A549 (cell line): ENCODE measurements around the gene DNAH5. TPM values are rescaled to one million over a fixed set of nuclear protein-coding genes. Genes with fewer than 3 reads are reported as not detected.

Experiments
- ATAC-seq, 2 experiments: fragments of 200-7000 bp in 1 of 2; fragments of >200 bp in 1 of 2; cut with Nextera tagmentation in 1 of 2; cut with Tn5 transposase in 1 of 2; 3 replicates each; pipeline versions ENCODE4 v1.8.0 to v1.9.1; 2018 to 2020; ENCODE audit warnings: mild to moderate bottlenecking in 1 of 2, moderate library complexity in 1 of 2
- CTCF ChIA-PET: fragments of 300-600 bp; sonication (Branson Sonifier 250); formaldehyde crosslinking; extraction: SDS; loops from one replicate; lab custom pipeline; 2021; ENCODE audit warnings: antibody characterized with exemption, inconsistent platforms; lab: Yijun Ruan, JAX
- POLR2A ChIA-PET: fragments of 350-600 bp; formaldehyde crosslinking; extraction: SDS; loops from one replicate; lab custom pipeline; 2021; ENCODE audit warnings: antibody characterized with exemption, inconsistent platforms; lab: Yijun Ruan, JAX
- DNase-seq, 2 experiments: peaks; one replicate each; pipeline versions ENCODE4 v3.0.0 to v3.0.0-alpha.2; 2011 to 2016; ENCODE audit warnings: low read depth in 1 of 2, low spot score in 1 of 2
- FAIRE-seq: peaks from 2 replicates; lab custom pipeline; 2011; peaks lifted over from hg19 to GRCh38; lab: Jason Lieb, UNC
- H3K27ac ChIP-seq, 2 experiments: fragments of >200 bp; sonication (Bioruptor Twin); formaldehyde crosslinking; 3 replicates each; pipeline ENCODE4 v1.5.1; 2016 to 2017
- H3K4me1 ChIP-seq: fragments of >200 bp; sonication (Bioruptor Twin); formaldehyde crosslinking; 3 replicates; pipeline ENCODE4 v1.6.1; 2016
- H3K4me2 ChIP-seq: fragments of >200 bp; sonication (Bioruptor Twin); formaldehyde crosslinking; 3 replicates; pipeline ENCODE4 v1.6.1; 2016
- H3K4me3 ChIP-seq: fragments of >200 bp; sonication (Bioruptor Twin); formaldehyde crosslinking; 3 replicates; pipeline ENCODE4 v1.5.1; 2016
- H3K9me3 ChIP-seq: fragments of >200 bp; sonication (Bioruptor Twin); formaldehyde crosslinking; 3 replicates; pipeline ENCODE4 v1.6.1; 2016
- BHLHE40 ChIP-seq: IDR thresholded peaks from 2 replicates; pipeline ENCODE4 v1.6.1; 2012; ENCODE audit warnings: low read depth, low read length, inconsistent platforms
- E2F6 ChIP-seq: IDR thresholded peaks from 2 replicates; pipeline ENCODE4 v1.6.1; 2012; ENCODE audit warnings: low read depth, borderline replicate concordance
- EHF ChIP-seq: fragments of 250-450 bp; sonication (Bioruptor Pico); IDR thresholded peaks from 2 replicates; pipeline ENCODE4 v1.5.0; 2020; ENCODE audit warnings: mild to moderate bottlenecking
- EP300 ChIP-seq, 2 experiments: fragments of >200 bp; sonication (Bioruptor Twin); formaldehyde crosslinking; IDR thresholded peaks; 2 replicates in 1 of 2; 3 replicates in 1 of 2; pipeline ENCODE4 v1.6.1; 2016 to 2017
- ESRRA ChIP-seq: fragments of 150-350 bp; IDR thresholded peaks from 2 replicates; pipeline ENCODE4 v1.6.1; 2014; ENCODE audit warnings: mild to moderate bottlenecking, low read length, borderline replicate concordance
- FOSB ChIP-seq: fragments of 250-450 bp; sonication (Bioruptor Pico); IDR thresholded peaks from 2 replicates; pipeline ENCODE4 v1.5.0; 2020; ENCODE audit warnings: mild to moderate bottlenecking, moderate library complexity
- FOSL2 ChIP-seq, 2 experiments: fragments of 450-650 bp in 1 of 2; fragments of >200 bp in 1 of 2; sonication (Bioruptor Twin) in 1 of 2; formaldehyde crosslinking; IDR thresholded peaks; 2 replicates each; pipeline versions ENCODE4 v1.5.0 to v1.6.1; 2016 to 2020; ENCODE audit warnings: mild to moderate bottlenecking in 1 of 2, moderate library complexity in 1 of 2
- HEYL ChIP-seq: fragments of 250-450 bp; sonication (Bioruptor Pico); IDR thresholded peaks from 2 replicates; pipeline ENCODE4 v1.8.0; 2021; ENCODE audit warnings: mild to moderate bottlenecking, moderate library complexity
- HOXA7 ChIP-seq: fragments of 250-450 bp; sonication (Bioruptor Pico); IDR thresholded peaks from 2 replicates; pipeline ENCODE4 v1.5.0; 2020; ENCODE audit warnings: mild to moderate bottlenecking, moderate library complexity
- MAX ChIP-seq: IDR thresholded peaks from 2 replicates; pipeline ENCODE4 v1.6.1; 2012
- MYC ChIP-seq: IDR thresholded peaks from 2 replicates; pipeline ENCODE4 v1.6.1; 2012; ENCODE audit warnings: mild to moderate bottlenecking, inconsistent platforms, low read length, improper control_type of control experiment, borderline replicate concordance
- NR3C1 ChIP-seq: fragments of >200 bp; sonication (Bioruptor Twin); formaldehyde crosslinking; IDR thresholded peaks from 3 replicates; pipeline ENCODE4 v1.6.1; 2017
- PBX3 ChIP-seq: IDR thresholded peaks from 2 replicates; pipeline ENCODE4 v1.6.1; 2012
- POLR2AphosphoS2 ChIP-seq: conservative IDR thresholded peaks from 2 replicates; pipeline ENCODE4 v1.6.1; 2012; ENCODE audit warnings: low read length, improper control_type of control experiment, inconsistent platforms
- RAD21 ChIP-seq, 2 experiments: fragments of >200 bp in 1 of 2; sonication (Bioruptor Twin) in 1 of 2; formaldehyde crosslinking in 1 of 2; IDR thresholded peaks in 1 of 2; conservative IDR thresholded peaks in 1 of 2; 2 replicates in 1 of 2; 3 replicates in 1 of 2; pipeline ENCODE4 v1.6.1; 2012 to 2018; ENCODE audit warnings: inconsistent platforms in 1 of 2
- RCOR1 ChIP-seq: fragments of 150-350 bp; IDR thresholded peaks from 2 replicates; pipeline ENCODE4 v1.6.1; 2014; ENCODE audit warnings: antibody characterized with exemption, low read length, low read depth
- RNF2 ChIP-seq: fragments of 200-600 bp; sonication (generic); IDR thresholded peaks from 2 replicates; pipeline ENCODE4 v1.6.1; 2016; ENCODE audit warnings: low read depth, mild to moderate bottlenecking, antibody characterized with exemption, moderate library complexity, borderline replicate concordance
- SREBF2 ChIP-seq: fragments of 450-650 bp; IDR thresholded peaks from 2 replicates; pipeline ENCODE4 v1.6.1; 2014; ENCODE audit warnings: mild to moderate bottlenecking, moderate library complexity
- WGBS: methylation state at CpG from one replicate; pipeline ENCODE4 v1.1.6; 2017; ENCODE audit errors: missing lambda C conversion rate; 5-methylcytosine and 5-hydroxymethylcytosine counted together
- polyA plus RNA-seq, 4 experiments: library from polyadenylated mRNA; depleted of rRNA in 3 of 4; stranded (reverse); fragments of >200 nt; fragmentation: RNase III in 1 of 4; extraction: RNeasy Plus Mini Kit Qiagen cat#74134 plus additional on column Dnase treatment in 1 of 4; gene quantifications; 2 replicates in 3 of 4; 3 replicates in 1 of 4; pipeline ENCODE4 v1.2.3, GENCODE V29; 2011 to 2017
- TF ChIP-seq, protein P1 (sequence below): fragments of >200 bp; sonication (Bioruptor Twin); formaldehyde crosslinking; IDR thresholded peaks from 3 replicates; pipeline ENCODE4 v1.5.1; 2016
- TF ChIP-seq, protein P2 (sequence below): fragments of >200 bp; sonication (Bioruptor Twin); formaldehyde crosslinking; IDR thresholded peaks from 3 replicates; pipeline ENCODE4 v1.6.1; 2016
- TF ChIP-seq, protein P3 (sequence below): fragments of 200-600 bp; sonication (generic); IDR thresholded peaks from 2 replicates; pipeline ENCODE4 v1.6.1; 2016; ENCODE audit warnings: antibody characterized with exemption, mild to moderate bottlenecking, moderate library complexity

The DNAH5 gene
- polyA plus RNA-seq, 2 of the 4 experiments (the other 2 are of a cell fraction) = 0.15 to 1.0 TPM

DNA sequence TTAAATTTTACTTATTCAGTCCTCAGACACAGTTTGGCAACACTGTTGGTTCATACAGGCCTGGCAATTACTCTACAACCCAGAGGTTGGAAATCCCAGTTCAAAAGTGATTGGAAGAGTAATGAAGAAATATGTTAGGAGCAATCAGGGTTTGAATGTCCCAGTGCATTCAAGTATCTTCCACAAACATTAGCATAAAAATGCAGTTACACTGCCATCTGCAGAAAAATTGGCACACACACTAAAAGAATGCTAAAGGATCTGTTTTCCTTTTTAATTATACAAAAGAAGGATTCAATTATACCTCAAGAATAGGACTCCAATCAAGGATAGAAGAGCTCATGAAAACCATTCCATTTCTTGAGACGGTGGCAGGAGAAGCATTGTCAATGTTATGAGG lies 130.2 kb downstream of the DNAH5 start:
- 48% methylated on average over 1 of the region's 1 CpG for WGBS
- no peaks in the 10 kb centered on the region for H3K4me1 ChIP-seq
- TF ChIP-seq MAX = no peak
- no peak for TF ChIP-seq FOSL2 (IDR thresholded peaks at IDR 0.05)
- TF ChIP-seq FOSL2 (CRISPR knock-in tag; IDR thresholded peaks at IDR 0.05) = no peak
- no peak for TF ChIP-seq POLR2AphosphoS2
- TF ChIP-seq, protein P1, sequence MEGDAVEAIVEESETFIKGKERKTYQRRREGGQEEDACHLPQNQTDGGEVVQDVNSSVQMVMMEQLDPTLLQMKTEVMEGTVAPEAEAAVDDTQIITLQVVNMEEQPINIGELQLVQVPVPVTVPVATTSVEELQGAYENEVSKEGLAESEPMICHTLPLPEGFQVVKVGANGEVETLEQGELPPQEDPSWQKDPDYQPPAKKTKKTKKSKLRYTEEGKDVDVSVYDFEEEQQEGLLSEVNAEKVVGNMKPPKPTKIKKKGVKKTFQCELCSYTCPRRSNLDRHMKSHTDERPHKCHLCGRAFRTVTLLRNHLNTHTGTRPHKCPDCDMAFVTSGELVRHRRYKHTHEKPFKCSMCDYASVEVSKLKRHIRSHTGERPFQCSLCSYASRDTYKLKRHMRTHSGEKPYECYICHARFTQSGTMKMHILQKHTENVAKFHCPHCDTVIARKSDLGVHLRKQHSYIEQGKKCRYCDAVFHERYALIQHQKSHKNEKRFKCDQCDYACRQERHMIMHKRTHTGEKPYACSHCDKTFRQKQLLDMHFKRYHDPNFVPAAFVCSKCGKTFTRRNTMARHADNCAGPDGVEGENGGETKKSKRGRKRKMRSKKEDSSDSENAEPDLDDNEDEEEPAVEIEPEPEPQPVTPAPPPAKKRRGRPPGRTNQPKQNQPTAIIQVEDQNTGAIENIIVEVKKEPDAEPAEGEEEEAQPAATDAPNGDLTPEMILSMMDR = no peak
- peak; percentile 21 to 27; a peak in 1 of 5 replicates for TF ChIP-seq RAD21 (conservative IDR thresholded peaks at IDR 0.05 in 1 of 2, IDR thresholded peaks at IDR 0.05 in 1 of 2)
- no peaks in the 10 kb centered on the region for H3K9me3 ChIP-seq
- FAIRE-seq = no peak
- H3K4me2 ChIP-seq = no peak overlapping the region
- no peak for ATAC-seq
- DNase-seq = no peak
- H3K4me3 ChIP-seq = no peak overlapping the region
- CTCF ChIA-PET = no interaction called here
- H3K27ac ChIP-seq = no peak overlapping the region
- POLR2A ChIA-PET = no interaction called here

GRCh38 chr5:13809921-13810320 lies 134.6 kb downstream of the DNAH5 start:
- DNase-seq (no peak), ATAC-seq (no peak), FAIRE-seq (no peak)
- Histone ChIP-seq H3K9me3 (no peaks in the 10 kb centered on the region), H3K4me1 (no peaks in the 10 kb centered on the region), H3K4me3 (no peak overlapping the region), H3K27ac (no peak overlapping the region), H3K4me2 (no peak overlapping the region)
- WGBS = 85% methylated on average over 30 of the region's 30 CpGs
- CTCF ChIA-PET = no interaction called here
- POLR2A ChIA-PET = no interaction called here
- TF ChIP-seq E2F6 = no peak
- TF ChIP-seq MYC = no peak
- no peak for TF ChIP-seq SREBF2
- no peak for TF ChIP-seq HOXA7 (CRISPR knock-in tag)
- TF ChIP-seq HEYL = no peak
- TF ChIP-seq, protein P2, sequence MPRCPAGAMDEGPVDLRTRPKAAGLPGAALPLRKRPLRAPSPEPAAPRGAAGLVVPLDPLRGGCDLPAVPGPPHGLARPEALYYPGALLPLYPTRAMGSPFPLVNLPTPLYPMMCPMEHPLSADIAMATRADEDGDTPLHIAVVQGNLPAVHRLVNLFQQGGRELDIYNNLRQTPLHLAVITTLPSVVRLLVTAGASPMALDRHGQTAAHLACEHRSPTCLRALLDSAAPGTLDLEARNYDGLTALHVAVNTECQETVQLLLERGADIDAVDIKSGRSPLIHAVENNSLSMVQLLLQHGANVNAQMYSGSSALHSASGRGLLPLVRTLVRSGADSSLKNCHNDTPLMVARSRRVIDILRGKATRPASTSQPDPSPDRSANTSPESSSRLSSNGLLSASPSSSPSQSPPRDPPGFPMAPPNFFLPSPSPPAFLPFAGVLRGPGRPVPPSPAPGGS = no peak
- TF ChIP-seq PBX3 = no peak
- no peak for TF ChIP-seq FOSB
- TF ChIP-seq EHF (CRISPR knock-in tag) = no peak
- TF ChIP-seq, protein P3, sequence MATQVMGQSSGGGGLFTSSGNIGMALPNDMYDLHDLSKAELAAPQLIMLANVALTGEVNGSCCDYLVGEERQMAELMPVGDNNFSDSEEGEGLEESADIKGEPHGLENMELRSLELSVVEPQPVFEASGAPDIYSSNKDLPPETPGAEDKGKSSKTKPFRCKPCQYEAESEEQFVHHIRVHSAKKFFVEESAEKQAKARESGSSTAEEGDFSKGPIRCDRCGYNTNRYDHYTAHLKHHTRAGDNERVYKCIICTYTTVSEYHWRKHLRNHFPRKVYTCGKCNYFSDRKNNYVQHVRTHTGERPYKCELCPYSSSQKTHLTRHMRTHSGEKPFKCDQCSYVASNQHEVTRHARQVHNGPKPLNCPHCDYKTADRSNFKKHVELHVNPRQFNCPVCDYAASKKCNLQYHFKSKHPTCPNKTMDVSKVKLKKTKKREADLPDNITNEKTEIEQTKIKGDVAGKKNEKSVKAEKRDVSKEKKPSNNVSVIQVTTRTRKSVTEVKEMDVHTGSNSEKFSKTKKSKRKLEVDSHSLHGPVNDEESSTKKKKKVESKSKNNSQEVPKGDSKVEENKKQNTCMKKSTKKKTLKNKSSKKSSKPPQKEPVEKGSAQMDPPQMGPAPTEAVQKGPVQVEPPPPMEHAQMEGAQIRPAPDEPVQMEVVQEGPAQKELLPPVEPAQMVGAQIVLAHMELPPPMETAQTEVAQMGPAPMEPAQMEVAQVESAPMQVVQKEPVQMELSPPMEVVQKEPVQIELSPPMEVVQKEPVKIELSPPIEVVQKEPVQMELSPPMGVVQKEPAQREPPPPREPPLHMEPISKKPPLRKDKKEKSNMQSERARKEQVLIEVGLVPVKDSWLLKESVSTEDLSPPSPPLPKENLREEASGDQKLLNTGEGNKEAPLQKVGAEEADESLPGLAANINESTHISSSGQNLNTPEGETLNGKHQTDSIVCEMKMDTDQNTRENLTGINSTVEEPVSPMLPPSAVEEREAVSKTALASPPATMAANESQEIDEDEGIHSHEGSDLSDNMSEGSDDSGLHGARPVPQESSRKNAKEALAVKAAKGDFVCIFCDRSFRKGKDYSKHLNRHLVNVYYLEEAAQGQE = no peak
- TF ChIP-seq RNF2 = no peak
- TF ChIP-seq NR3C1 = no peak
- TF ChIP-seq ESRRA = no peak
- no peak for TF ChIP-seq RCOR1
- TF ChIP-seq EP300 (IDR thresholded peaks at IDR 0.05) = no peak
- TF ChIP-seq RAD21 (conservative IDR thresholded peaks at IDR 0.05 in 1 of 2, IDR thresholded peaks at IDR 0.05 in 1 of 2) = no peak
- no peak for TF ChIP-seq POLR2AphosphoS2
- no peak for TF ChIP-seq BHLHE40
